ENCODE data around the gene SMAD6.

The SMAD6 gene

DNA sequence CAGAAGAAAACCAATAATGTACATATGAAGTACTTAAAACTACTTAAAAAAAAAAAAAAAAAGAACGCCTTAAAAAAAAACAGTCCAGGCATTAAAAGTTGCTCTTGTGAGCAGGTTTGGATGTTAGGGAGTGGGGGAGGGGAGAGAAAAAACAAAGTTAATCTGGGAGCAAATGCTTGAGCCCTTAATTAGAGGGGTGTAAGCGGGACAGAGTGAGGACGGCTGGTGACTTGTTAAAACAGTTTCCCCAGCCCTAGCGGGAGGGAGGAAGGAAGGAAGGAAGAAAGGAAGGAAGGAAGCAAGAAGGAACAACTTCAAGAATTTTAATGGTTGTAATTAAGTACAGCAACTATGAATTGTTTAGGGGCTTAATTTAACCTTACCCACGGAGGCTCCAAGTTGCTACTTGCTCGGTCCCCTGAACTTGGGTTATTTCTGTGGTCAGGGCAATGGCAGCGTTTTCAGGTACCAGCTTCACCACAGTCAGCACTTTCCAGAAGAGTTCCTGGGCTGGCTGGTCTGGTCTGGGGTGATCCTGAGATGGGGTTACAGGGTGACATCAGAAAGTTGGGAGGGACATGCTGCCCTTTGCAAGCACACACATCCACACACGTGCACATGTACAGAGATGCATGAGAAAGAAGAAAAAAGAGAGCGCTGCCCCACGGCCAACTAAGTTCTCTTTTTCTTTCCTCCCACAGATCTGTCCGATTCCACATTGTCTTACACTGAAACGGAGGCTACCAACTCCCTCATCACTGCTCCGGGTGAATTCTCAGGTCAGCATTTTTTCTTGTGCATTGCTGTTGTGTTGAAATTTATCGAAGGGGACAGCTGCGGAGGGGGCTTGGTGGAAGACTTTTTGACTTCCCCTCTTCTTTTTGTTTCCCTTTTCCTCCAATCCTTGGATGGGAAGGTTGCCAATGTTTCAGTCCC, 14.0 kb downstream of the SMAD6 start:
- TF ChIP-seq, protein P1, sequence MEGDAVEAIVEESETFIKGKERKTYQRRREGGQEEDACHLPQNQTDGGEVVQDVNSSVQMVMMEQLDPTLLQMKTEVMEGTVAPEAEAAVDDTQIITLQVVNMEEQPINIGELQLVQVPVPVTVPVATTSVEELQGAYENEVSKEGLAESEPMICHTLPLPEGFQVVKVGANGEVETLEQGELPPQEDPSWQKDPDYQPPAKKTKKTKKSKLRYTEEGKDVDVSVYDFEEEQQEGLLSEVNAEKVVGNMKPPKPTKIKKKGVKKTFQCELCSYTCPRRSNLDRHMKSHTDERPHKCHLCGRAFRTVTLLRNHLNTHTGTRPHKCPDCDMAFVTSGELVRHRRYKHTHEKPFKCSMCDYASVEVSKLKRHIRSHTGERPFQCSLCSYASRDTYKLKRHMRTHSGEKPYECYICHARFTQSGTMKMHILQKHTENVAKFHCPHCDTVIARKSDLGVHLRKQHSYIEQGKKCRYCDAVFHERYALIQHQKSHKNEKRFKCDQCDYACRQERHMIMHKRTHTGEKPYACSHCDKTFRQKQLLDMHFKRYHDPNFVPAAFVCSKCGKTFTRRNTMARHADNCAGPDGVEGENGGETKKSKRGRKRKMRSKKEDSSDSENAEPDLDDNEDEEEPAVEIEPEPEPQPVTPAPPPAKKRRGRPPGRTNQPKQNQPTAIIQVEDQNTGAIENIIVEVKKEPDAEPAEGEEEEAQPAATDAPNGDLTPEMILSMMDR (IDR thresholded peaks at IDR 0.05; ENCODE audit: insufficient read depth, low read depth, low read length, missing control alignments) = no peak
- DNase-seq (ENCODE audit: low read depth) = no peak
- no peak overlapping the region for H3K4me3 ChIP-seq (ENCODE audit: low read depth, low read length)

DNA sequence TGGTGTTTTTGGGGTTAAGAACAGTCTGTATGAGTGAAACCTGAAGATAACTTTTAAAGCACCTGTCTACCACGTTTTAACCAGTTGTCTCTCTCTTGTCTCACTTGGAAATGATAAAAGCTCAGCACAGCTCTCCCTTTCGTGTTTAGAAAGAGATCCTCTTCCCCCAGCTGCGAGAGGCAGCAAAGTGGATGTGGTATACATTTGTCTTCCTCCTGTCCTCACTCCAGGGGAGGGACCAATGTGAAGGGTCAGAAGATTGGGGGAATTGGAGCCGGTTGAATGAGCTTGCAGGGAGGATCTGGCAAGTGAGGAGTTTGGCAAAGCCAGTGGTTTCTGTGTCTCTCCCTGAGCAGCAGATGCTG, 14.6 kb downstream of the SMAD6 start:
- H3K4me3 ChIP-seq (ENCODE audit: low read depth, low read length) = no peak overlapping the region
- TF ChIP-seq, protein P1 (IDR thresholded peaks at IDR 0.05; ENCODE audit: insufficient read depth, low read depth, low read length, missing control alignments) = no peak
- DNase-seq (ENCODE audit: low read depth) = no peak

DNA sequence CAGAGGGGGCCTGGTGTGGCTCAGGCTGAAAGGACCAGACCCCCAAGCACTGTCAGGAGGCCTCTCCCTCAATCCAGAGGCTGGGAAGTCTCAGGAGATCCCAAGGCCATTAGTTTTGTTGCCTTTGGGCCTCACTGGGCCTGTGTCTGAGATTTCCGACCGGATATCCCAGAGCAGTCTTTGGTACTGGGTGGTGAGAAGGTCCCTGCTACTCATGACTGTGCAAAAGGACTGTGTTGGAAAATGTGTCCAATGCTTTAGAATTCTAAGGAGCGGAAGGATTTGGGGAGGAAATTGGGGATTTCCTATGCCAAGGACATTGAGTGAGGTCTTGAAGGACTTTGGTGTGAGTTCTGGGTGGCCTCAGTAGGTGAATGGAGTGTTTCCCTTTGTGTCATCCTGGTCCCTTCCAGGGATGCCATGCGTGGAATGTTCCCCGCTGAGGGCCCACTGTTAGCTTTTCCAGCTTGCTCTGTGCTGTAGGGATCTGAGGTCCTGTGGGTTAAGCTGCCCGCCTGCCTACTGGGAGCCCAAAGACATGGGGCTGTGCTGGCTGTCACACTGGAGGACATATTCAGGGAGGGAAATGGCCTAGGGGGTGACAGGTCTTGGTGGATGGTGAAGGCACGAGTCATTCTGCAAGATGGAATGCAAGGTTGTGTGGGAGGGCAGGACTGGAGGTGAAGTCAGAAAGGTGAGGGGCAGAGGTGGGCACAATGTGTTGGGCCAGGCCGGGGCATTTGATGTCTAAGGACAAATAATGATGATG, 16.4 kb downstream of the SMAD6 start:
- no peak overlapping the region for H3K4me3 ChIP-seq (ENCODE audit: low read depth, low read length)
- TF ChIP-seq, protein P1 (IDR thresholded peaks at IDR 0.05; ENCODE audit: insufficient read depth, low read depth, low read length, missing control alignments) = no peak
- DNase-seq (ENCODE audit: low read depth) = no peak

DNA sequence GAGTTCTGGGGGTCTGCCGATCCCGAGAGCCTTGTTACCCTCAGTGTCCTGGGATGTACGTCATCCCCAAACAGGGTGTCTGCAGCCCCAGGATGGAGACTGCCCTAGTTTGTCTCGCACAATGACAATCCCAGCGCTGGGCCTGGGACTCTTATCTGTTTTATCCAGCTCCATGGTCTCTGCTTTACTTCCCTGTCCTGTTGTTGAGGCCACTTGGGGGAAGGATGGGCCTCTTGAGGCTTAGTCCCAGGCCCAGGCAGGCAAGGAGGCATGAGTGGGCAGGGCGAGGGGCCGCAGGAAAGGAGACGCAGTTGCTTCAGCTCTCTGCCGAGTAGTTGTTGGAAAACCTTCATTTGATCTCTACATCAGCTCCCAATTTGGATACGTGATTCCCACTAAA, 17.4 kb downstream of the SMAD6 start:
- DNase-seq (ENCODE audit: low read depth) = no peak
- TF ChIP-seq, protein P1 (IDR thresholded peaks at IDR 0.05; ENCODE audit: insufficient read depth, low read depth, low read length, missing control alignments) = no peak
- no peak overlapping the region for H3K4me3 ChIP-seq (ENCODE audit: low read depth, low read length)

DNA sequence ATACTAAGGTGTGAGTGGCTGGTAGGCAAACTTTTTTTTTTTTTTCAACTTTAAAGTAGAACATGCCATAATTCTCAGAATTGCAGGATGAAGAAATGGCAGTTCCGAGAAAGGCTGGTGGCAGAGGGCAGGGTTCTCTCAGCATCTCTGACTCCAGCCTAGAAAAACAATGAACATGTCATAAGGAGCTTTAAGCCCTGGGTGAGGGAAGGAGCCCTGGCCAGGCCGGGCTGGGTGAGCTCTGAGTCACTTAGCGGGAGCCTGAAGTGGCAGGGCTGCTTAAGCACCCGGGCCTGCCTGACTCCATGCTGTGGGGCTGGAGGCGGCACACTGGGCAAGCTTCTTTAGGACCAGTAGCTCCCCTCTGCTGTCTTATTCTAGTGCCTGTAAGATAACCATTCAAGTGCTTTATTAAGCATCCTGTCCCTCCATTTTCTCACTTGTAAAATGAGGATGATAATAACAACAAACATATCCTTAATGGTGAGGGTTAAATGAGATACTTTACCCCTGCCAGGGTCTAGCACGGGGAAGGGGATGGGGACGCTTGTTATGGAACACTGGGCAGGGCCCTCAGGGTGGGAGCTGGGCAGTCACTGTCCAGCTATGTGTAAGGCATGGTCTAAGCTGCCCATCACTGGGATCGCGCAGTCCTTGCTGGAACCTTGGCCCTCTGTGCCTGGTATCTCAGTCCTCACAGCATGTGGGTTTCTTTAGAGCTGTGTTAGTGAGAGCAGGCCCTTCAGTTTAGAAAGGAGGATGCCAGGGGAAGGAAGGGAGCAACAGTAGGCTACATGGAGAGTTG, 18.4 kb downstream of the SMAD6 start:
- TF ChIP-seq, protein P1 (IDR thresholded peaks at IDR 0.05; ENCODE audit: insufficient read depth, low read depth, low read length, missing control alignments) = no peak
- H3K4me3 ChIP-seq (ENCODE audit: low read depth, low read length) = no peak overlapping the region
- no peak for DNase-seq (ENCODE audit: low read depth)

GRCh38 chr15:66721020-66721419, 19.0 kb downstream of the SMAD6 start:
- no peak overlapping the region for H3K4me3 ChIP-seq (ENCODE audit: low read depth, low read length)
- no peak for DNase-seq (ENCODE audit: low read depth)
- TF ChIP-seq, protein P1 (IDR thresholded peaks at IDR 0.05; ENCODE audit: insufficient read depth, low read depth, low read length, missing control alignments) = no peak

Measured in GM12865 (cell line).